K562 (cell line): Measurements from ENCODE around the gene RPS8. TPM values are rescaled to one million over a fixed set of nuclear protein-coding genes. Genes with fewer than 3 reads are reported as not detected.

Experiments
- HSF4 ChIP-seq: fragments of 250-450 bp; sonication (Bioruptor Pico); IDR thresholded peaks from 2 replicates; pipeline ENCODE4 v2.1.2; 2022; ENCODE audit warnings: mild to moderate bottlenecking, moderate library complexity, borderline replicate concordance
- PATZ1 ChIP-seq: fragments of 250-450 bp; sonication (Bioruptor Pico); IDR thresholded peaks from 2 replicates; pipeline ENCODE4 v1.5.0; 2020; ENCODE audit warnings: mild to moderate bottlenecking, borderline replicate concordance
- POLR2AphosphoS2 ChIP-seq: IDR thresholded peaks from 2 replicates; pipeline ENCODE4 v1.6.1; 2012; ENCODE audit warnings: low read length, improper control_type of control experiment
- PTTG1 ChIP-seq: fragments of 450-650 bp; IDR thresholded peaks from 2 replicates; pipeline ENCODE4 v1.6.1; 2016; ENCODE audit warnings: low read depth, mild to moderate bottlenecking, missing genetic modification characterization, missing compliant biosample characterization
- SRSF7 ChIP-seq: fragments of 200-400 bp; formaldehyde crosslinking; optimal IDR thresholded peaks from 2 replicates; pipeline ENCODE3; 2017; ENCODE audit warnings: mild to moderate bottlenecking, low read depth, low read length
- USF1 ChIP-seq: sonication (generic); formaldehyde crosslinking; IDR thresholded peaks from 2 replicates; pipeline ENCODE4 v1.9.0; 2022; ENCODE audit warnings: mild to moderate bottlenecking, missing genetic modification reagents
- ZFP30 ChIP-seq: fragments of 250-450 bp; sonication (Bioruptor Pico); IDR thresholded peaks from 2 replicates; pipeline ENCODE4 v1.8.0; 2022; ENCODE audit warnings: moderate library complexity, mild to moderate bottlenecking, inconsistent platforms, borderline replicate concordance
- ZNF354B ChIP-seq: fragments of 250-450 bp; sonication (Bioruptor Pico); IDR thresholded peaks from 2 replicates; pipeline ENCODE4 v1.4.0; 2020
- ZNF449 ChIP-seq: fragments of 250-450 bp; sonication (Bioruptor Pico); IDR thresholded peaks from 2 replicates; pipeline ENCODE4 v1.8.0; 2022; ENCODE audit warnings: moderate library complexity, mild to moderate bottlenecking, inconsistent platforms
- polyA plus RNA-seq, 8 experiments: library from polyadenylated mRNA; depleted of rRNA in 4 of 8; stranded (reverse) in 5 of 8; unstranded in 3 of 8; fragments of >200 nt; fragmentation: Nextera tagmentation in 2 of 8; fragmentation: Illumina TruSeq in 1 of 8; extraction: Ambion mirVana in 2 of 8; extraction: Trizol in 1 of 8; gene quantifications; 2 replicates each; pipeline versions ENCODE4 v1.2.1 to v1.2.3, GENCODE V29; 2011 to 2014; ENCODE audit warnings: inconsistent platforms in 1 of 8, missing spikeins in 1 of 8
- total RNA-seq, 7 experiments: library from RNA; depleted of rRNA in 6 of 7; stranded (reverse); fragments of >200 nt in 6 of 7; fragmentation: Illumina TruSeq in 2 of 7; extraction: Trizol in 2 of 7; gene quantifications; 2 replicates each; pipeline versions ENCODE4 v1.2.1 to v1.2.3, GENCODE V29; 2011 to 2021; ENCODE audit warnings: low replicate concordance in 1 of 7

The RPS8 gene
- total and polyA plus RNA-seq, 9 of the 15 experiments (the other 6 are each of a cell fraction or from before 2014, with no cell fraction given) = 2,431 to 4,168 (median 3,109) TPM

GRCh38 chr1:44820328-44821239, 45.2 kb downstream of the RPS8 start (continued):
- TF ChIP-seq PATZ1 (CRISPR knock-in tag) = no peak
- no peak for TF ChIP-seq PTTG1 (tag)
- TF ChIP-seq POLR2AphosphoS2 = no peak
- no peak for TF ChIP-seq ZFP30 (CRISPR knock-in tag)
- TF ChIP-seq ZNF449 (CRISPR knock-in tag) = no peak
- peak; percentile 19; the same call in 1 of the 2 replicates for TF ChIP-seq HSF4
- TF ChIP-seq USF1 (CRISPR knock-in tag) = no peak; the same call in 1 of the 2 replicates
- TF ChIP-seq ZNF354B (CRISPR knock-in tag) = no peak
- TF ChIP-seq SRSF7 = no peak
- TF ChIP-seq, all 486 proteins: peak for 31
